ENCODE data around the gene RHOB.
"Not testable (repeated sequence)": the region's sequence is repeated elsewhere in the genome, so short reads cannot be mapped to it uniquely, and the experiment has no call there.

Gene RHOB

GRCh38 chr2:20454036-20454981 is 7.4 kb downstream of the RHOB start:
- no peak for DNase-seq (ENCODE audit: low read depth)

DNA sequence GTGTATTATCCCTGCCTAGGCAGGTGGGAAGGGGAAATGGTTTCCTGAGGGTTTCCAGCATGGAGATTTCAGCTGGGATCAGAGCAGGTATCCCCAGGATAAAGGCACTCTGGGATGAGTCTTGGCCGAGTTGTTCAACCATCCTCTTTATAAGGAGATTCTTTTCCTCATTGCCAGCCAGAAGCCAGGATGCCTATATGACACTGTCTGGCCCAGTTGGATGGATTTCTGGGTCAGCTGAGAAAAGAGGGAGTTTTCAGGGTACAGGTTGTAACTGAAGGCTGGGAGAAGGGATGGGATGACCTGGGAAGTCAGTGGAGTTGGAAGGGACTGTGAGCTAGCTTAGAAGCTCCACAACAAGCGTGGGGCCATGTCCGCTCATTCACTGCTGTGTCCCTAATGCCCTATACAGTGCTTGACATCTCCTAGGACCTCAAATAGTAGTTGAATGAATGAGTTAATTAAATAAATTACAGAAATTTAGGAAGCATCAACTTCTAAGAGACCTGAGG is 8.3 kb downstream of the RHOB start:
- DNase-seq (ENCODE audit: low read depth) = no peak

GRCh38 chr2:20456116-20456571 is 9.3 kb downstream of the RHOB start:
- DNase-seq (ENCODE audit: low read depth) = no peak

DNA sequence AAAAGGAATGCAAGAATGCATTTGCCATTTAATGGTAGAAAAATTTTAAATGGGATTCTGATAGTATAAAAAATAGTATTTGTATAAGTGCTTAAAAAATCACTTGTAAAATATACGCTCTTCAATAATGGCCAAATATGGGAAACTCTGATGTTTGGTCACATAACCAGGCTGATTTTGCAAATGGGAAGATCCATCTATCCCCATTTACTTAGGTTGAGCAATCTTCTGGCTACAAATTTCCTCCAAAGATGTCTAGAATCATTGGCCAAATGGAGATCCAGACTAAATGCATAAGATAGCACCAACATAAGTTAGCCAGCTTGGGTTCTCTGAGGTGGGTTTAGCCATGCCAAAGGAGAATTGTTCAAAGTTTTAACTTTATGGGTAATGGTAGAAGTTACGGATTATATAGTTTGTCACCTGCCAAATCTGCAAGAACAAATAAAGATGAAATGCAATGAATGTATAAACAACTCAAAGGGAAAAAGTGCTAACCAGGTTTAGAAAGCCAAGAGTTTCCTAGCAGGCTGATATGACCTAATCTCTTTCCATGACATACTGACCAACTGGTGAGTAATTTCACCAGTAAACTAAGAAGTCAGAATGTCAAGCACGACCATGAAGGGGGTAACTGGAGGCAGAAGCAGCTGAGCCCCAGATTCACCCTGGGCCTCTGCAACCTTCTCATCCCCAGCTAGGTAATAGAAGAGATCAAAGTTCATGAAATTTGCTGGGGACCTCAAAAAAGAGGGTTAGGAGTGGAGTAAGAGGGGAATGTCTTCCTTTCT is 10.0 kb downstream of the RHOB start:
- peak; percentile 40 for DNase-seq (ENCODE audit: low read depth)

DNA sequence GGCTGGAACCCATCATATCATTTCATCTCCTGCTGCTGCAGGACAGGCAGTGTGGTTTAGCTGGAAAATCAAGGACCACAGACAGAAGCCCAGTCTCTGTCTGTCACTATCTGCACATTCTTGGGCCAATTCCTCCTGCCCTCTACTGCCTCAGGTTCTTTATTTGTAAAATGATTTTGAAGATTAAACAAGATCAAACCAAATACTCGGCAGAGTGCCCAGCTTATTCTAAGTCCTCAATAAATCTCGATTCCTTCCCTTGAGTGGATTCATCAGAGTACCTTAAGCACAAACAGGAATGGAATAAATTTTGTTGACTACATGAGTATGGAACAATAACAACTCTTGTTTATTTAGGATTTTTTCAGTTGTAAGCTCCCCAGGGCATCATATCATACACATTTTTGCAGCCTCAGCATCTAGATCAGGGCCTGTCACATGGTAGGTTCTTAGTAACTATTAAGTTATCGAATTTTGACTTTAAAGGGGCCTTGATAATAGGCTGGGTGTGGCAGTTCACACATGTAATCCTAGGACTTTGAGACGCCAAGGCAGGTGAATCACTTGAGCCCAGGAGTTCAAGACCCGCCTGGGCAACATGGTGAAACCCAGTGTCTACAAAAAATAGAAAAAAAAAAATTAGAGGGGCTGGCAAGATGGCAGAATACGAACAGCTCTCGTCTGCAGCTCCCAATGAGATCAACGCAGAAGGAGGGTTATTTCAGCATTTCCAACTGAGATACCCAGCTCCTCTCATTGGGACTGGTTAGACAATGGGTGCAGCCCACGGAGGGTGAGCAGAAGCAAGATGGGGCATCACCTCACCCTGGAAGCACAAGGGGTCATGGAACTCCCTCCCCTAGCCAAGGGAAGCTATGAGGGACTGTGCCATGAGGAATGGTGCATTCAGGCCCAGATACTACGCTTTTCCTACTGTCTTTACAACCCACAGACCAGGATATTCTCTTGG is 11.1 kb downstream of the RHOB start:
- no peak for DNase-seq (ENCODE audit: low read depth)

DNA sequence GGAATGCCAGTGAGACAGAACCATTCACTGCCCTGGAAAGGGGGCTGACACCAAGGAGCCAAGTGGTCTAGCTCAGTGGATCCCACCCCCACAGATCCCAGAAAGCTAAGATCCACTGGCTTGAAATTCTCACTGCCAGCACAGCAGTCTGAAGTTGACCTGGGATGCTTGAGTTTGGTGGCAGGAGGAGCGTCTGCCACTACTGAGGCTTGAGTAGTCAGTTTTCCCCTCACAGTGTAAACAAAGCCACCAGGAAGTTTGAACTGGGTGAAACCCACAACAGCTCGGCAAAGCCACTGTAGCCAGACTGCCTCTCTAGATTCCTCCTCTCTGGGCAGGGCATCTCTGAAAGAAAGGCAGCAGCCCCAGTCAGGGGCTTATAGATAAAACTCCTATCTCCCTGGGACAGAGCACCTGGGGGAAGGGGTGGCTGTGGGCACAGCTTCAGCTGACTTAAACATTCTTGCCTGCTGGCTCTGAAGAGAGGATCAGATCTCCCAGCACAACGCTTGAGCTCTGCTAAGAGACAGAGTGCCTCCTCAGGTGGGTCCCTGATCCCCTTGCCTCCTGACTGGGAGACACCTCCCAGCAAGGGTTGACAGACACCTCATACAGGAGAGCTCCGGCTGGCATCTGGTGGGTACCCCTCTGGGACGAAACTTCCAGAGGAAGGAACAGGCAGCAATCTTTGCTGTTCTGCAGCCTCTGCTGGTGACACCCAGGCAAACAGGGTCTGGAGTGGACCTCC is 12.0 kb downstream of the RHOB start:
- not testable (repeated sequence) for DNase-seq (ENCODE audit: low read depth)

GRCh38 chr2:20465716-20466394 is 19.0 kb downstream of the RHOB start:
- DNase-seq (ENCODE audit: low read depth) = no peak

- no peak for DNase-seq (ENCODE audit: low read depth)
Measured at GRCh38 chr2:20467789-20468548, 21.1 kb downstream of the RHOB start.

- DNase-seq (ENCODE audit: low read depth) = no peak
Measured at GRCh38 chr2:20468549-20469500, 22.0 kb downstream of the RHOB start.

DNA sequence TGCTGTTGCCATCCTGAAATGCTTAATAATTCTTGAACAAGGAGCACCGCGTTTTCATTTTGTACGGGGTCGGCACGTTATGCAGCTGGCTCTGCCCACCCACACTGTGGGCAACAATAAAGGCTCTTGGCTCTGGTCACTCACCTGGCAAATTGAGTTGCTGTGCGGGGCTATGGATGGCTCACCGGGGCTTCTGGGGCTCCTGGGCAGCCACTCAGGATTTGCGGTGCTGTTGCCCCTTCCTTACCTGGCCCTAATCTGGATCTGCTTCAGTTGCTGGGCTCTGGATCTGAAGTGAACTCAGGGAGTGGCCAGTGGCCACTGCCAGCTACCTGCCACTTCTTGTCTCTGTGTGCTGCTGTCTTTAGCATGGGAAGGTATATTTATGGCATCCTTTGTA is 22.7 kb downstream of the RHOB start:
- no peak for DNase-seq (ENCODE audit: low read depth)

- DNase-seq (ENCODE audit: low read depth) = no peak
Measured at GRCh38 chr2:20470211-20470610, 23.3 kb downstream of the RHOB start.

- DNase-seq (ENCODE audit: low read depth) = no peak
Measured at GRCh38 chr2:20471148-20471547, 24.3 kb downstream of the RHOB start.

- no peak for DNase-seq (ENCODE audit: low read depth)
Measured at GRCh38 chr2:20471902-20472559, 25.2 kb downstream of the RHOB start.

DNA sequence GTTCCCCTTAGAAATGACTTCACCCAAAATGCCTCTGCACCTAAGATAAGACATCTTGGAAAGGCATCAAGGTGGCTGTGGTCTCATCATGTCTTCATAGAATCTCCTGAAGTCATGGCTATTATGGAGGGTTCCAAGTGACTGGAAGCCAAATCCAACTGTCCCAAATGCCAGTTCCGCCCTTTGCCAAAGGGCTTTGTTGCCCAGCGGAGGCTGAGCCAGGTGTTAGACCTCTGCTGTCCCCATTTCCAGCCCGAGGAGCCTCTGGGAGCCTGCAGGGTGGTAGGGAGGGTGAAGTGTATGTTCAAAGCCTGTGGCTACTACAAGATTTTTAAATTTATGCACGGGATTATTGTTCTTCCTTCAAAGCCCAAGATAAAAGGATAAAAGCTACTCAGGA is 25.7 kb downstream of the RHOB start:
- DNase-seq (ENCODE audit: low read depth) = no peak

- DNase-seq (ENCODE audit: low read depth) = no peak
Measured at GRCh38 chr2:20473128-20473527, 26.3 kb downstream of the RHOB start.

DNA sequence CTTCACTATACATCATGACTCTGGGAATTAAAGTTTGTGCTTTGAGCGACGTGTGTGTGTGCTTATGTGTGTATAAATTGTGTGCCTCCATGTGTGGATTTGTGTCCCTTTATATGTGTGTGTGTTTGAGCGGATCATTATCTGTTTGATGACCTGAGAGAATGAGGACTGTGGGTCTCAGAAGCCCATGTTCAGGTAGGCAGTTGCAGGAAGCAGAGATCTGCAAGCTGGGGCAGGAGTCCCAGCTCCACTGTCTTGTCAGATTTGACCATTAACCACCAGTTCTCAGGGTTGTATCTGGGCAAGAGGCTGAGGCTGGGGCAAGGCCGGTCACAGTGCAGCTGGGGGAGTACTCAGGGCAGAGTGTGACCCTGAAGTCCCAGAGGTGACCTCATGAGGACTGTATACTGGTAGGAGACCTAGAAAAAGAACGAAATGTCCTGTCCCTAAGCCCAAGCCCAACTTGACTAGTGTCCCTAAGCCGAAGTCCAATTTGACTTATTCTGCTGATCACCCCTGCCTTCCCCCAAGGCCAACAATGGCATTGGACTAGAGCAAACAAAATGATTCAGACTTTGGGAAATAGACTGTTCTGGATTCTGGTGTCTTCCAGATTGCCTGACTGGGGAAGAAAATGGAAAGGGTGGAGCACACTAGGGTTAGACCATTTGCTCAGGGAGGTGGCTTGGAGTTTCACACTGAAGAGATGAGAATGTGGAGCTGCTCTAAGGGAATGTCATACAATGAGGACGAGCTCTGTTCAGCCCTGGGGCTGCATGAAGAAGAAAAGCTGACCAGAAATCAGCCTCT is 28.1 kb downstream of the RHOB start:
- DNase-seq (ENCODE audit: low read depth) = no peak

DNA sequence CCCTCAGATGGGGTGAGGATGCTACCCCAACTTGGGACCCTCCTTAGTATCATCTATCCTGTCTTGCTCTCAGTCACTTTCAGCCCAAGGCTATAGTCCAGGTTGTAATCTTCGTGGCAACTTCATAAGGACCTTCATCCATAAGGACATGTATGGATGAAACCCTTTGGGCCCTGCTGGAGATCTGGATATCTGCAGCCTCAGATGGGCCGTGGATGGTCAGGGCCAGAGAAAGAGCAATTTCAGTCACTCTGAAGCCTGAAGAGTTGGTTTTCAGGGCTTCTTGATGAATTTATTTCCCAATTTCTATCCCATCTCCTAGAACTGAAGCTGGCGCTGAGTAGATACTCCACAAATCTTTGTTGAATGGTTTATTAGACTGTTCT is 28.7 kb downstream of the RHOB start:
- DNase-seq (ENCODE audit: low read depth) = no peak
